Activated CD4-positive, alpha-beta T cell treated with anti-CD3 and anti-CD28 coated beads for 24 hours (primary cell): ENCODE data around the gene SPATA9.

Experiments
- DNase-seq, 2 donors: peaks; one replicate each; pipeline ENCODE4 v3.0.0-alpha.2; 2020; ENCODE audit warnings: low read depth in 2 of 2

The SPATA9 gene, protein sequence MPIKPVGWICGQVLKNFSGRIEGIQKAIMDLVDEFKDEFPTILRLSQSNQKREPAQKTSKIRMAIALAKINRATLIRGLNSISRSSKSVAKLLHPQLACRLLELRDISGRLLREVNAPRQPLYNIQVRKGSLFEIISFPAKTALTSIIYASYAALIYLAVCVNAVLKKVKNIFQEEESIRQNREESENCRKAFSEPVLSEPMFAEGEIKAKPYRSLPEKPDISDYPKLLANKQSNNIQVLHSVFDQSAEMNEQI

DNA sequence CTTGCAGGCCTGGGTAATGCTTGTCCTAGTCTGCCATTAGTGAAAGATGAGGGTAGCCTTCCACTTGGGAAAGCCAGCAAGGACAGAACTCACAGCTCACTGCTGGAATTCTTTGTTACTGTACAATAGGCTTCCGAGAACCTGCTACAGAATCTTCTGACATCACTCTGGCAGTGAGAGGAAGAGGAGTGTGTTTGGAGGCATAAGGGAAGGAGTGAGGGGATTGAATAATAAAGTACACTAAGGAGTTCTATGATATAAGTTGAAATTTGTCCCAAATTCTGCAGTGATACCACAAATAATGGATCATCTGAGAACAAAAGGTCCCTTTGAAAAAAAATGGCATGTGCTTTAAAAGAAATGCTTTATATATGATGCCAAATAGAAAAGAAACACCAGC lies at the start of gene SPATA9:
Gene SPATA9 (minus strand): TSS at position 101 of the 400 bp plus-strand sequence. CDS start 137 bp downstream, outside the sequence.
- DNase-seq: no peak

- peak in 1 of 2 donors; percentile 18 for DNase-seq
Measured at GRCh38 chr5:95731571-95732554, 49.1 kb upstream of the SPATA9 start.

- DNase-seq: peak; percentile 10 to 23
Measured at GRCh38 chr5:95730730-95731570, 48.2 kb upstream of the SPATA9 start, which contains the start of gene RHOBTB3. RHOBTB3 (plus strand) TSS chr5:95731336; CDS start chr5:95731683, 347 bp downstream.

DNA sequence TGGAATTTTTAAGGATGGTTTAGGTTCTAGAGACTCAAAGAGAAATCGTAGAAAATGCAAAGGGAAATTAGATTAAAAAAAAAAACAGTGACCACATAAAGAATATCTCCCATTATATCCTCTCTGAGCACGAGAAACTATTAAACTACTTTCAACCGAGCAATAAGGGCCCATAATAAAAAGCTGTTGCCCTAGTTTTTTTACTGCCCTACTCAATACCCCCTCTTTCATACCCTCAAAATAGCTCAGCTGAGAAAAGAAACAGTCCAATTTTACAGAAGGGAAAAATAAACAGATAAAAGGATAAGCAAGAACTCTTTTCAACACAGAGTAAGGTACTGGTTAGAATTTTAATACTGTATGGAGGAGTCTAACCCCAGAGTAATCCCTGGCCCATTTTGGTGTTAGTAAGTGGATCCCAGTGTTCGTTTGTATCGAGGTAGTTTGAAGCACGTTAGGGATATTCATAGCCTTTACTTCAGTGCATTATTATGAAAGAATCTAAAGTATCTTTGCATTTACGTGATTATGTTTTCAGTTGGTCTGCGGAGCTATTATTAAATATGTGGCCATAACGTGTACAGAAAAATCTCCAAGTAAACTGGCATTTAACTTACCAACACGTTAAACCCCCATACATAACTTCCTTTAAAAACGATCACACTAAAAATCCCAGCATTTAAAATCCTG lies 47.4 kb upstream of the SPATA9 start:
- no peak for DNase-seq

- no peak for DNase-seq
Measured at GRCh38 chr5:95729115-95730010, 46.6 kb upstream of the SPATA9 start.

GRCh38 chr5:95728494-95729114 lies 45.8 kb upstream of the SPATA9 start:
- DNase-seq: no peak

GRCh38 chr5:95727764-95728191 lies 45.0 kb upstream of the SPATA9 start:
- DNase-seq: no peak

- DNase-seq: no peak
Measured at GRCh38 chr5:95726811-95727763, 44.3 kb upstream of the SPATA9 start.

DNA sequence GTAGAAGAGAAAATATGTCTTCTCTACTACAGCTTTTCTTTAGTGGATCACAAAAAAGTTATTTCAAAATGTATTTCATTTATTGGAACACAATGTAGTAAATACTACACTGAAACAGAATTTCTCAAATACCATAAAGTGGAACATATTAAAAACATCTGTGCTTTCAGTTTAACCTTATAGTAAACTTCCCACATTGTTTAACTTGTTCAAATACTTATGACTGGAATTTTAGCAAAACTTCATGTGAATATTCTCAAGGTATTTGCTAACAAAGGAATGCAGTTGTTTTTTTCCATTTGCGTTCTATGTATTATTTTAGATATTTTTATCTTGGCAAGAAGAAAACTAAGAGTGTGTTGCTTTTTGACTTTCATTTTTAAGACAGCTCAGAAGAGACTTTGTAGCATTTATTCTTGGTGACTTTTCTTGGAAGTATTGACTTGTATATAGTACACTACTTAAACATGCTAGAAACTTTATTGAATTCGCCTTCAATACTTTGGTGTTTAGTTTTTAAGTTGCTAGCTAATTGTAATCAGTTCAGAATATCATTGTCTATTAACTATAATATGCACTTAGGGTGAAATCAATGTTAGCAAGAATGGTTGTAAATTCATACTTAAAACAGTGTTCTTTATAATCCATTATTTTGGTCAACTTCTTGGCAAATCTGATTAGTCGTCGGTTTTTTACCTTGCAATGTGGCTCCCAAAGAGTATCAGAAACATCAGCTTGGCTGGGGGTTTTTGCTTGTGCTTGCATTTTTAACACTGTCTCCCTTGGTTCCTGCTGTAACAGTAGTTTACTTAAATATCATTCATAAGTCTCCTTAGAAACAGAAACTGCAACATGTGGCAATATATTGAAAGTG lies 43.4 kb upstream of the SPATA9 start:
- DNase-seq: no peak

GRCh38 chr5:95725071-95725820 lies 42.5 kb upstream of the SPATA9 start:
- DNase-seq: no peak

DNA sequence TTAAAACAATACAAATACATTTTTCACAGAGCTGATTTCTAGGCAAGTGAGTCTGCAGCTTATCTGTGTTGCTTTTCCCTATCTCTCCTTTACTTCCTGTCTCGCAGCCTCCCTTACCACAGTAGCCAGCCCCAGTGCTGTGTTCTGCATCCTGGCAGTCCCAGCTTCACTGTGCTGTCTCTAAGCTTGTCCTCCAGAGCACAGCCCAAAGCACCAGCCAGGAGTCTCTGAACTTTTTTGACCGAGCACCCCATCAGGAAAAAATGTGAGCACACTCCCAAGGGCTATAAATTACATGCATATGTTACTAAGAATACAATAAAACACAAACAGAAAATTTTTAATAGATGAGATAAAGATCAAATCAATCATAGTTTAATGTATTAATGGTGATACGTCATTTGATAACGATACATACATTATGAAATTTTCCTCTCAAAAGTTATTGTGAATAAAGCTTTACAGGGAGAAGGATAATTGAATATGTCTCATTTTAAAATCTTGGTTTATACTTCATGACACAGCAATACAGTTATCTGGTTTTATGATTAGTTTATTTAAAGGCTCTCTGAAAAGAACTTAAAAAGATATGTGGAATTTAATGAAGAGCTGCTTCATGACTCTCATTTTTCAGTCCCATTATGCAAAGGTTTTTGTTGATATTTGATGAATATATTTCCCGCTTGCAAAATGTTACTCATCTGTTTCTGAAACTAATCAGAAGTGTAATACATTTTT lies 41.0 kb upstream of the SPATA9 start:
- no peak for DNase-seq

DNA sequence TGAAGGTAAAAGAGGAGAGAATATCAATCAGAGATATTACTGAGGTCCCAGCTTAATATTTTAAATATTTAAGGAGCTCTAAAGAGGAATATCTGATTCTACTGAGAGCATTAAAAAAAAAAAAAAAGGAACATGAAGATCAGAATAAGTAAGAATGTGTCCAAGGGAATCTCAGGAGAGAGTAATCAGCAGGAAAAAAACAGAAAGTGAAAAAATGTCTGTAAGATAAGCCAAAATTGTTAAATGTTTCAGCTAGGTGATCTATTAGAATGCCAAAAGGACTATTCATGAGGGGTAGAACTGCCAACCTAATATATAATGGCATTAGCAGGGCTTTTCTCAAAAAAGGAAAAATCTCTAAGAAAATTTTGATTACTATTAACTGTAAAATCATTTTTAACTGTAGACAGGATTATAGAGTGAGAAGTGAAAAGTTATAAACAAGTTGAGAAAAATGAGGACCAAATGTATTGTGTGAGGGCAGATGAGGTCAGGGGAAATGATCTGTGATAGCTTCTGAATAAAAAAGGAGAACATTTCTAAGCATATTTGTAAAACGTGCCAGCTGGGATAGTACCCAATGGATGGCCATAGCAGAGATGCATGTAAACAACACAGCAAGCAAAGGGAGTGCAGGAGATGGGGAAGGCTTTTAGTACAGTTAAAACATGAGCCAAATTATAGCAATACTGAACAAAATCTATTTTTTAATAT lies 38.9 kb upstream of the SPATA9 start:
- DNase-seq: no peak

GRCh38 chr5:95720094-95720786 lies 37.4 kb upstream of the SPATA9 start:
- DNase-seq: no peak

DNA sequence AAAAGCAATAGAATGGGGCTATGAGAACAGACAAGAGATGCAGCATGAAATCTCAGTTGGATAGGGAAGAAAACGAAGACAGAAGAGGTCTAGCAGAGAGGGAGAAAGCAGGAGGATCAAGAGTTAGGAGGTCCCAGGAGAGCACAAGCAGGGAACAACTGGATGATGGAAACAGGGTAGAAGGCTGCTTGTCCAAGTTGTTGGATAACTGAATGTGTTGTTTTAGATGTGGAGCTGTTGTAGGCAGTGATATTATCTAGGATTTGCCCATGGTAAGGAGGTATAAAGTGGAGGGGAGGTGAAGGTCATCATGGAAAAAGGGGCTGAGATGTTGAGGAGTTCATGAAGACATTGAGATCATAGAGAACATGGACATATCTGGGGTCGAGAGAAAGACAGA lies 35.9 kb upstream of the SPATA9 start:
- DNase-seq: no peak

- DNase-seq: no peak
Measured at GRCh38 chr5:95718203-95718602, 35.4 kb upstream of the SPATA9 start.
